ENCODE measurements around the gene SLC22A31. TPM values are rescaled to one million over a fixed set of nuclear protein-coding genes. Genes with fewer than 3 reads are reported as not detected.
"Not testable (repeated sequence)": the region's sequence is repeated elsewhere in the genome, so short reads cannot be mapped to it uniquely, and the experiment has no call there.

SLC22A31 gene
- total RNA-seq, 2 experiments from 2014 or later = not detected

GRCh38 chr16:89244754-89245153 lies 44.4 kb upstream of the SLC22A31 start:
- Histone ChIP-seq H2AFZ (ENCODE audit: low read length) (no peak overlapping the region), H3K79me2 (ENCODE audit: insufficient read depth, low read depth, low read length) (peaks cover 7% of the 10 kb centered on the region; the same call in 1 of the 2 replicates), H4K20me1 (ENCODE audit: insufficient read depth, low read length) (no peaks in the 10 kb centered on the region), H3K9me3 (ENCODE audit: low read length) (peaks cover 4% of the 10 kb centered on the region; the same call in 1 of the 2 replicates), H3K4me2 (ENCODE audit: low read length) (no peak overlapping the region), H3K4me3 (ENCODE audit: low read depth, low read length, poor library complexity, severe bottlenecking) (no peak overlapping the region), H3K9me2 (ENCODE audit: insufficient read depth, low read length) (no peaks in the 10 kb centered on the region), H3K4me1 (ENCODE audit: insufficient read depth, low read length, poor library complexity, severe bottlenecking) (peaks cover 16% of the 10 kb centered on the region), H3K27ac (ENCODE audit: low read depth, low read length, poor library complexity, severe bottlenecking) (no peak overlapping the region), H3K36me3 (ENCODE audit: insufficient read depth, low read length) (no peaks in the 10 kb centered on the region)
- ChIA-PET POLR2A (no interaction called here), CTCF (ENCODE audit: unreplicated experiment) (no interaction called here)
- BruUV-seq (replicated peaks) = no TSS peak
- intact Hi-C loops (cut with micrococcal nuclease; ENCODE audit: unreplicated experiment) = no loop called here
- TF ChIP-seq EZH2phosphoT487 (IDR thresholded peaks at IDR 0.05; ENCODE audit: borderline replicate concordance, low read depth, low read length) (no peak), CTCF (conservative IDR thresholded peaks at IDR 0.05; ENCODE audit: low read length) (no peak)
- DNase-seq (ENCODE audit: low spot score) = no peak

- H3K4me2 ChIP-seq (ENCODE audit: low read length); H3K36me3 ChIP-seq (ENCODE audit: insufficient read depth, low read length); POLR2A ChIA-PET; H3K9me3 ChIP-seq (ENCODE audit: low read length); H3K79me2 ChIP-seq (ENCODE audit: insufficient read depth, low read depth, low read length); BruUV-seq (replicated peaks); H4K20me1 ChIP-seq (ENCODE audit: insufficient read depth, low read length); intact Hi-C loops (cut with micrococcal nuclease; ENCODE audit: unreplicated experiment); CTCF ChIA-PET (ENCODE audit: unreplicated experiment); H3K27ac ChIP-seq (ENCODE audit: low read depth, low read length, poor library complexity, severe bottlenecking); DNase-seq (ENCODE audit: low spot score); H2AFZ ChIP-seq (ENCODE audit: low read length); H3K4me3 ChIP-seq (ENCODE audit: low read depth, low read length, poor library complexity, severe bottlenecking); H3K9me2 ChIP-seq (ENCODE audit: insufficient read depth, low read length): not testable (repeated sequence)
- H3K4me1 ChIP-seq (ENCODE audit: insufficient read depth, low read length, poor library complexity, severe bottlenecking) = peaks cover 16% of the 10 kb centered on the region
Measured at GRCh38 chr16:89244264-89244663, 43.9 kb upstream of the SLC22A31 start.

GRCh38 chr16:89243664-89244063 lies 43.3 kb upstream of the SLC22A31 start:
- BruUV-seq (replicated peaks) = no TSS peak
- peaks cover 5% of the 10 kb centered on the region; the same call in 1 of the 2 replicates for H3K9me3 ChIP-seq (ENCODE audit: low read length)
- no peak overlapping the region for H3K4me3 ChIP-seq (ENCODE audit: low read depth, low read length, poor library complexity, severe bottlenecking)
- intact Hi-C loops (cut with micrococcal nuclease; ENCODE audit: unreplicated experiment) = no loop called here
- H2AFZ ChIP-seq (ENCODE audit: low read length) = no peak overlapping the region
- ChIA-PET POLR2A (no interaction called here), CTCF (ENCODE audit: unreplicated experiment) (no interaction called here)
- DNase-seq (ENCODE audit: low spot score) = no peak
- H3K36me3 ChIP-seq (ENCODE audit: insufficient read depth, low read length) = no peaks in the 10 kb centered on the region
- peaks cover 16% of the 10 kb centered on the region for H3K4me1 ChIP-seq (ENCODE audit: insufficient read depth, low read length, poor library complexity, severe bottlenecking)
- no peaks in the 10 kb centered on the region for H4K20me1 ChIP-seq (ENCODE audit: insufficient read depth, low read length)
- H3K9me2 ChIP-seq (ENCODE audit: insufficient read depth, low read length) = no peaks in the 10 kb centered on the region
- H3K79me2 ChIP-seq (ENCODE audit: insufficient read depth, low read depth, low read length) = peaks cover 7% of the 10 kb centered on the region; the same call in 1 of the 2 replicates
- H3K4me2 ChIP-seq (ENCODE audit: low read length) = no peak overlapping the region
- TF ChIP-seq EZH2phosphoT487 (IDR thresholded peaks at IDR 0.05; ENCODE audit: borderline replicate concordance, low read depth, low read length) (no peak), CTCF (conservative IDR thresholded peaks at IDR 0.05; ENCODE audit: low read length) (no peak)
- H3K27ac ChIP-seq (ENCODE audit: low read depth, low read length, poor library complexity, severe bottlenecking) = no peak overlapping the region
